HG02943 (cell line): ENCODE measurements around the gene GNB1L.

Experiments
- ATAC-seq: cut with Tn5 transposase; IDR thresholded peaks from one replicate; pipeline ENCODE4 v1.9.1; 2021; ENCODE audit warnings: mild to moderate bottlenecking, low read depth, moderate library complexity; ENCODE audit not compliant: unreplicated experiment

The GNB1L gene

GRCh38 chr22:19866665-19867009 lies 12.0 kb upstream of the GNB1L start:
- no peak for ATAC-seq

- ATAC-seq, result no peak
Observed at GRCh38 chr22:19865141-19865829, 10.6 kb upstream of the GNB1L start.

- no peak for ATAC-seq
Observed at GRCh38 chr22:19864538-19865106, 9.9 kb upstream of the GNB1L start.

- no peak for ATAC-seq
Observed at GRCh38 chr22:19863571-19863970, 8.9 kb upstream of the GNB1L start.

GRCh38 chr22:19862619-19863246 lies 8.1 kb upstream of the GNB1L start:
- no peak for ATAC-seq

- no peak for ATAC-seq
Observed at GRCh38 chr22:19859861-19860510, 5.3 kb upstream of the GNB1L start.

GRCh38 chr22:19857382-19857781 lies 2.7 kb upstream of the GNB1L start:
- ATAC-seq, result no peak

GRCh38 chr22:19855504-19856409 lies 1.1 kb upstream of the GNB1L start:
- peak; percentile 15 for ATAC-seq

- no peak for ATAC-seq
Observed at GRCh38 chr22:19853879-19854777, 546 bp downstream of the GNB1L start.

GRCh38 chr22:19853058-19853878 lies 1.4 kb downstream of the GNB1L start:
- ATAC-seq, result no peak

- ATAC-seq, result no peak
Observed at GRCh38 chr22:19852177-19852781, 2.4 kb downstream of the GNB1L start.

GRCh38 chr22:19851291-19852176 lies 3.1 kb downstream of the GNB1L start:
- ATAC-seq, result no peak

GRCh38 chr22:19850763-19851109 lies 3.9 kb downstream of the GNB1L start:
- ATAC-seq, result no peak

GRCh38 chr22:19849835-19850762 lies 4.6 kb downstream of the GNB1L start:
- ATAC-seq, result no peak

GRCh38 chr22:19848298-19849224 lies 6.1 kb downstream of the GNB1L start:
- ATAC-seq, result no peak

GRCh38 chr22:19847345-19847632 lies 7.4 kb downstream of the GNB1L start:
- ATAC-seq, result no peak
